Liver (tissue), 3 donors: ENCODE measurements around the gene RUNX1.

Experiments used
- GABPA ChIP-seq, 2 donors: IDR thresholded peaks in 1 of 2; conservative IDR thresholded peaks in 1 of 2; 2 replicates each; pipeline ENCODE4 v1.6.1; 2016; ENCODE audit warnings: antibody characterized with exemption in 2 of 2, mild to moderate bottlenecking in 1 of 2, moderate library complexity in 1 of 2
- RAD21 ChIP-seq, 2 donors: IDR thresholded peaks; 2 replicates each; pipeline ENCODE4 v1.6.1; 2016; ENCODE audit warnings: antibody characterized with exemption in 2 of 2, mild to moderate bottlenecking in 2 of 2
- TF ChIP-seq, protein P1 (sequence below): fragments of 150-350 bp; IDR thresholded peaks from 2 replicates; pipeline ENCODE4 v1.5.1; 2017; ENCODE audit warnings: improper control_type of control experiment, low read depth, low read length; ENCODE audit not compliant: missing input control
- TF ChIP-seq, protein P2 (sequence below): IDR thresholded peaks from 2 replicates; pipeline ENCODE4 v1.6.1; 2016; ENCODE audit warnings: antibody characterized with exemption
- donor health status: healthy.
- donor health status: healthy.

DNA sequence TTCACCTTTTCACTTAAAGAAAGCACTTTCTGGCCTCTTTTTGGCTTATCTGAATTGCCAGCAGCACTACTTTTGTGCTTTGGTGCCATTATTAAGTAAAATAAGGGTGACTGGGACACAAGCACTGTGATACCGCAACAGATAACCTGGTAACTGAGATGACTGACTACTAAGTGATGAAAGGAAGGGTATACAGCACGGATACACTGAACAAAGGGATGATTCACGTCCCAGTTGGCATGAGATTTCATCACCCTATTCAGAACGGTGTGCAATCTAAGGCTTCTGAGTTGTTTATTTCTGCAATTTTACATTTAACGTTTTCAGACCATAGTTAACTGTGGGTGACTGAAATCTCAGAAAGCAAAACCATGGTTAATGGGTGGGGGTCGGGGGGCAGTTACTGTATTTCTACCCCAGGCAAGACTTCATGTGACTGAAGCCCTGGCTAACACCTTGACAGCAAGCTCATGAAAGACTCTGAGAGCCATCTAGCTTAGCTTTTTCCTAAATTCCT is 277.5 kb downstream of the RUNX1 start:
- TF ChIP-seq, protein P1, sequence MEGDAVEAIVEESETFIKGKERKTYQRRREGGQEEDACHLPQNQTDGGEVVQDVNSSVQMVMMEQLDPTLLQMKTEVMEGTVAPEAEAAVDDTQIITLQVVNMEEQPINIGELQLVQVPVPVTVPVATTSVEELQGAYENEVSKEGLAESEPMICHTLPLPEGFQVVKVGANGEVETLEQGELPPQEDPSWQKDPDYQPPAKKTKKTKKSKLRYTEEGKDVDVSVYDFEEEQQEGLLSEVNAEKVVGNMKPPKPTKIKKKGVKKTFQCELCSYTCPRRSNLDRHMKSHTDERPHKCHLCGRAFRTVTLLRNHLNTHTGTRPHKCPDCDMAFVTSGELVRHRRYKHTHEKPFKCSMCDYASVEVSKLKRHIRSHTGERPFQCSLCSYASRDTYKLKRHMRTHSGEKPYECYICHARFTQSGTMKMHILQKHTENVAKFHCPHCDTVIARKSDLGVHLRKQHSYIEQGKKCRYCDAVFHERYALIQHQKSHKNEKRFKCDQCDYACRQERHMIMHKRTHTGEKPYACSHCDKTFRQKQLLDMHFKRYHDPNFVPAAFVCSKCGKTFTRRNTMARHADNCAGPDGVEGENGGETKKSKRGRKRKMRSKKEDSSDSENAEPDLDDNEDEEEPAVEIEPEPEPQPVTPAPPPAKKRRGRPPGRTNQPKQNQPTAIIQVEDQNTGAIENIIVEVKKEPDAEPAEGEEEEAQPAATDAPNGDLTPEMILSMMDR, result no peak
- TF ChIP-seq, protein P2, sequence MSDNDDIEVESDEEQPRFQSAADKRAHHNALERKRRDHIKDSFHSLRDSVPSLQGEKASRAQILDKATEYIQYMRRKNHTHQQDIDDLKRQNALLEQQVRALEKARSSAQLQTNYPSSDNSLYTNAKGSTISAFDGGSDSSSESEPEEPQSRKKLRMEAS, result no peak
- no peak for TF ChIP-seq RAD21 (IDR thresholded peaks at IDR 0.05)
- TF ChIP-seq GABPA (IDR thresholded peaks at IDR 0.05 in 1 of 2, conservative IDR thresholded peaks at IDR 0.05 in 1 of 2), result no peak
